Tibial artery (tissue), 4 donors: ENCODE measurements around the gene ODC1.

ENCODE experiments used
- DNase-seq, 2 donors: peaks; one replicate each; pipeline ENCODE4 v3.0.0-alpha.2; 2019
- H3K27ac ChIP-seq, 2 donors: fragments of 200-600 bp; sonication (generic) in 1 of 2; 1 replicate in 1 of 2; 2 replicates in 1 of 2; pipeline ENCODE4 v1.5.1; 2018 to 2019; ENCODE audit warnings: mild to moderate bottlenecking in 1 of 2
- H3K27me3 ChIP-seq, 2 donors: fragments of 200-600 bp; sonication (generic) in 1 of 2; one replicate each; pipeline versions ENCODE4 v1.5.1 to v1.6.0; 2016 to 2019
- H3K36me3 ChIP-seq, 3 donors: fragments of 200-600 bp; sonication (generic) in 2 of 3; one replicate each; pipeline ENCODE4 v1.5.1; 2016 to 2019; ENCODE audit warnings: mild to moderate bottlenecking in 2 of 3
- H3K4me1 ChIP-seq, 4 donors: fragments of 200-600 bp; sonication (generic) in 2 of 4; 1 replicate in 3 of 4; 2 replicates in 1 of 4; pipeline ENCODE4 v1.5.1; 2016 to 2019
- H3K4me3 ChIP-seq, 2 donors: fragments of 200-600 bp; sonication (generic) in 1 of 2; 1 replicate in 1 of 2; 2 replicates in 1 of 2; pipeline ENCODE4 v1.5.1; 2018 to 2019; ENCODE audit warnings: mild to moderate bottlenecking in 2 of 2
- H3K9me3 ChIP-seq, 3 donors: fragments of 200-600 bp; sonication (generic) in 1 of 3; one replicate each; pipeline ENCODE4 v1.5.1; 2016 to 2019
- CTCF ChIP-seq, 2 experiments: fragments of 200-600 bp in 1 of 2; fragments of 450-650 bp in 1 of 2; IDR thresholded peaks; one replicate each; pipeline ENCODE4 v1.5.1; 2017 to 2019; ENCODE audit warnings: antibody characterized with exemption in 2 of 2, mild to moderate bottlenecking in 1 of 2, moderate library complexity in 1 of 2
- intact Hi-C: fragments of 100-400 bp; cut with DNase I; formaldehyde crosslinking; loops from one replicate; pipeline ENCODE4 v1.15.0; 2023; ENCODE audit warnings: low total_unique reads

Gene ODC1

GRCh38 chr2:10431797-10432196, 16.3 kb downstream of the ODC1 start:
- no peak for DNase-seq
- no peaks in the 10 kb centered on the region for H3K9me3 ChIP-seq
- TF ChIP-seq CTCF (IDR thresholded peaks at IDR 0.05), result no peak
- intact Hi-C loops, result loop anchor here (10.0 kb wide), 1 partner anchor 627 kb away; no protein-coding TSS in a partner anchor
- H3K36me3 ChIP-seq, result peaks cover 0 to 13% (median 5%) of the 10 kb centered on the region in 3 donors
- no peaks in the 10 kb centered on the region for H3K27me3 ChIP-seq
- H3K4me1 ChIP-seq, result peaks cover 0 to 15% (median 8%) of the 10 kb centered on the region in 4 donors
- no peak overlapping the region for H3K4me3 ChIP-seq
- no peak overlapping the region for H3K27ac ChIP-seq

DNA sequence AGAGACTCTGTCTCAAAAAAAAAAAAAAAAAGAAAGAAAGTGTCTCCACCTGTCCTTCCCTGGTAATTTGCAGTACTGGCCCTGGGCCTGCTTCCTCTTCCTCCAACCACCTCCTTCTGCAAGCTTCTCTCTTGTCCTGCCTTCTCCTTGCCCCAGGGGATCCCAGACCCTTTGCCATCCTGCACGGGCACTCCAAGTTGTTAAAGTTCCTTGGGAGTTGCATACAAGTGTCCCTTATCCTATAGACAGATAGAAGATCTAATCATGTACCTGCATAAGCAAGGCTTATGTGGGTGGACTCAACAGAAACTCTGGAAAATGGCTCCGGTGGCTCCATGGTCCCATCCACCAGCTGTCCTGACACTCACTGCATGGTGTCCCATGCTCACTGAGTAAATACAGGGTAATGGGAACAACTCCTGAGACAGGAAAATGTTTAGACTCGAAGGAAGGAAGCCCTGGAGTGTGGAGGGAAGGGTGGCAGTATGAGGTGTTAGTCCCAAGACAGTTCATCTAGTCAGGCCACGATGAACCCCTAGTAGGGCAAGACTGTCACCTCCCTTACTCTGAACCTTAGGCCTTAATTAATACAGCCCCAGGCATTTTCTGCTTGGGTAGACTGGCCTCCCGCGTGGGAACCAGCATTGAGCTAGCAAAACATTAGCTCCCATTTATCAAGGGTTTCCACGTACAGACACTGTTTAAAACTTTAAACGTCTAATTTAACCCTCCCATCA, 17.1 kb downstream of the ODC1 start:
- no peak overlapping the region for H3K4me3 ChIP-seq
- TF ChIP-seq CTCF (IDR thresholded peaks at IDR 0.05), result no peak
- intact Hi-C loops, result loop anchor here (10.0 kb wide), 1 partner anchor 626 kb away; no protein-coding TSS in a partner anchor
- H3K27me3 ChIP-seq, result no peaks in the 10 kb centered on the region
- H3K9me3 ChIP-seq, result no peaks in the 10 kb centered on the region
- peaks cover 0 to 15% (median 8%) of the 10 kb centered on the region in 4 donors for H3K4me1 ChIP-seq
- DNase-seq, result no peak
- H3K27ac ChIP-seq, result no peak overlapping the region
- peaks cover 0 to 20% (median 11%) of the 10 kb centered on the region in 3 donors for H3K36me3 ChIP-seq

DNA sequence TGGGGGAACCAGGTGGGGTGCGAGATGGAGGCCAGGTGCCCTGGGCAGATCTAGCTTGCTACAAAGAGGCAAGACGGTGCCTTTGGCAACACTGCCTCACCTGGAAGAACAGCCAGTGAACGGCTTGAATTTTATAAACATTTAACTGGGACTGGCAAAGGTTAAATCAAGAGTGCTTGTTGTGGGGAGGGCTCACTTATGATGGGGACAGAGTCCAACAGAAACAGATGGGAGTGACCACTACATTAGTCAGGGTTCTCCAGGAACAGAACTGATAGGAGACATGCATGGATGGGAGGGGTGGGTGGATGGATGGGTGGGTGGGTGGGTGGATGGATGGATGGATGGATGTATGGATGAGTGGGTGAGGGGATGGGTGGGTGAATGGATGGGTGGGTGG, 19.2 kb downstream of the ODC1 start:
- peaks cover 0 to 41% (median 11%) of the 10 kb centered on the region in 3 donors for H3K36me3 ChIP-seq
- no peaks in the 10 kb centered on the region for H3K27me3 ChIP-seq
- no peak overlapping the region for H3K27ac ChIP-seq
- peaks cover 0 to 9% (median 4%) of the 10 kb centered on the region in 4 donors for H3K4me1 ChIP-seq
- no peaks in the 10 kb centered on the region for H3K9me3 ChIP-seq
- no peak for DNase-seq
- TF ChIP-seq CTCF (IDR thresholded peaks at IDR 0.05), result no peak
- intact Hi-C loops, result no loop called here
- H3K4me3 ChIP-seq, result no peak overlapping the region

GRCh38 chr2:10428355-10428754, 19.8 kb downstream of the ODC1 start:
- no peak overlapping the region for H3K27ac ChIP-seq
- H3K36me3 ChIP-seq, result peaks cover 2 to 47% (median 14%) of the 10 kb centered on the region in 3 donors
- peaks cover 0 to 9% (median 4%) of the 10 kb centered on the region in 4 donors for H3K4me1 ChIP-seq
- no peaks in the 10 kb centered on the region for H3K9me3 ChIP-seq
- no peaks in the 10 kb centered on the region for H3K27me3 ChIP-seq
- H3K4me3 ChIP-seq, result no peak overlapping the region
- DNase-seq, result no peak
- intact Hi-C loops, result no loop called here
- no peak for TF ChIP-seq CTCF (IDR thresholded peaks at IDR 0.05)

DNA sequence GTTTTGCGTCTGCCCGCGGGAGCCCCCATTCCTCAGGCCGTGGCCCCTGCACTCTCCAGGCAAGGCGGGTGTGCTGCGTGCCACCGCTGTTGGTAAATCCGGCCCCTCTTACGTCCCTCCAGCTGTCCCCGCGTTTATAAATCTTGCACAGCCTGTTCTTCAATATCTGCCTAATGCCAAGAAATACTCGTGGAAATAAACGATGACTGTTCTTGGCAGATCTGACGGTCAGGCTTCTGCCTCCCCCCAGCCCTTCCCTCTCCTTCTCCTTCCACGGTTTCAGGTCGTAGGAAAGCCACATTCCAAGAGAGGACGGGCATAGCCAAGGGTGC, 20.5 kb downstream of the ODC1 start:
- Histone ChIP-seq H3K27me3 (no peaks in the 10 kb centered on the region), H3K27ac (no peak overlapping the region), H3K36me3 (peaks cover 3 to 55% (median 20%) of the 10 kb centered on the region in 3 donors), H3K4me1 (peaks cover 0 to 7% (median 3%) of the 10 kb centered on the region in 4 donors), H3K9me3 (no peaks in the 10 kb centered on the region), H3K4me3 (no peak overlapping the region)
- TF ChIP-seq CTCF (IDR thresholded peaks at IDR 0.05), result no peak
- intact Hi-C loops, result no loop called here
- DNase-seq, result no peak
